ENCODE results near the gene IRF2BP2. TPM values are rescaled to one million over a fixed set of nuclear protein-coding genes. Genes with fewer than 3 reads are reported as not detected.
A peak's percentile ranks its signal among the peaks of the same experiment; 100 is the strongest.

IRF2BP2 gene
- total RNA-seq, 2 donors from 2014 or later, result 74.5 to 76.3 TPM

GRCh38 chr1:234586892-234587485, 23.0 kb downstream of the IRF2BP2 start:
- peaks cover 0 to 60% of the 10 kb centered on the region in 2 donors for H3K4me1 ChIP-seq
- TF ChIP-seq CTCF (IDR thresholded peaks at IDR 0.05), result no peak
- peak overlapping the region; percentile 79 to 93 for H3K27ac ChIP-seq
- no peaks in the 10 kb centered on the region for H3K27me3 ChIP-seq
- no peaks in the 10 kb centered on the region for H3K36me3 ChIP-seq
- peak; percentile 34 for DNase-seq (ENCODE audit: low spot score)
- H3K4me3 ChIP-seq, result no peak overlapping the region
- no peaks in the 10 kb centered on the region for H3K9me3 ChIP-seq

GRCh38 chr1:234586304-234586703, 23.7 kb downstream of the IRF2BP2 start:
- Histone ChIP-seq H3K27ac (peak overlapping the region; percentile 79 to 93), H3K4me3 (no peak overlapping the region), H3K27me3 (no peaks in the 10 kb centered on the region), H3K4me1 (peaks cover 0 to 66% of the 10 kb centered on the region in 2 donors), H3K36me3 (no peaks in the 10 kb centered on the region), H3K9me3 (no peaks in the 10 kb centered on the region)
- DNase-seq (ENCODE audit: low spot score), result peak; percentile 56
- TF ChIP-seq CTCF (IDR thresholded peaks at IDR 0.05), result no peak

GRCh38 chr1:234585330-234586055, 24.5 kb downstream of the IRF2BP2 start:
- Histone ChIP-seq H3K27ac (peak overlapping the region; percentile 79 to 93), H3K4me3 (no peak overlapping the region), H3K36me3 (no peaks in the 10 kb centered on the region), H3K4me1 (peaks cover 0 to 68% of the 10 kb centered on the region in 2 donors), H3K9me3 (no peaks in the 10 kb centered on the region), H3K27me3 (no peaks in the 10 kb centered on the region)
- peak; percentile 64 for DNase-seq (ENCODE audit: low spot score)
- TF ChIP-seq CTCF (IDR thresholded peaks at IDR 0.05), result no peak

GRCh38 chr1:234584926-234585325, 25.1 kb downstream of the IRF2BP2 start:
- H3K27me3 ChIP-seq, result no peaks in the 10 kb centered on the region
- TF ChIP-seq CTCF (IDR thresholded peaks at IDR 0.05), result peak in 1 of 2 donors; percentile 11
- DNase-seq (ENCODE audit: low spot score), result peak; percentile 61
- no peaks in the 10 kb centered on the region for H3K9me3 ChIP-seq
- H3K4me1 ChIP-seq, result peaks cover 0 to 63% of the 10 kb centered on the region in 2 donors
- H3K27ac ChIP-seq, result peak overlapping the region; percentile 79 to 93
- no peak overlapping the region for H3K4me3 ChIP-seq
- H3K36me3 ChIP-seq, result no peaks in the 10 kb centered on the region

- Histone ChIP-seq H3K36me3 (no peaks in the 10 kb centered on the region), H3K27ac (peak overlapping the region; percentile 79 to 93), H3K4me3 (no peak overlapping the region), H3K9me3 (no peaks in the 10 kb centered on the region), H3K4me1 (peaks cover 0 to 58% of the 10 kb centered on the region in 2 donors), H3K27me3 (no peaks in the 10 kb centered on the region)
- DNase-seq (ENCODE audit: low spot score), result peak; percentile 7
- no peak for TF ChIP-seq CTCF (IDR thresholded peaks at IDR 0.05)
Measured at GRCh38 chr1:234584420-234584805, 25.6 kb downstream of the IRF2BP2 start.
